Esophagus muscularis mucosa (tissue), 4 donors: ENCODE results near the gene CARS1.

ENCODE experiments used
- CTCF ChIP-seq, 3 experiments: fragments of 200-600 bp in 2 of 3; fragments of 450-650 bp in 1 of 3; sonication (generic) in 2 of 3; IDR thresholded peaks; one replicate each; pipeline ENCODE4 v1.5.1; 2017 to 2019; ENCODE audit warnings: antibody characterized with exemption in 3 of 3, mild to moderate bottlenecking in 2 of 3, moderate library complexity in 1 of 3
- EP300 ChIP-seq: sonication (generic); formaldehyde crosslinking; IDR thresholded peaks from one replicate; pipeline ENCODE4 v1.6.1; 2017; ENCODE audit warnings: antibody characterized with exemption
- POLR2A ChIP-seq: fragments of 450-650 bp; IDR thresholded peaks from one replicate; pipeline ENCODE4 v1.6.1; 2017; ENCODE audit warnings: antibody characterized with exemption, moderate library complexity, mild to moderate bottlenecking, low read depth
- POLR2AphosphoS5 ChIP-seq, 2 donors: sonication (generic); formaldehyde crosslinking; IDR thresholded peaks; one replicate each; pipeline ENCODE4 v1.6.1; 2017; ENCODE audit warnings: antibody characterized with exemption in 2 of 2

GRCh38 chr11:3042496-3043314, 14.5 kb downstream of the CARS1 start:
- no peak for TF ChIP-seq CTCF (IDR thresholded peaks at IDR 0.05)
- no peak for TF ChIP-seq POLR2A
- TF ChIP-seq POLR2AphosphoS5 (IDR thresholded peaks at IDR 0.05) = no peak
- no peak for TF ChIP-seq EP300
